SK-N-MC (cell line): ENCODE results near the gene PPP1R9A.

Source experiments
- EZH2 ChIP-seq: fragments of 200-600 bp; sonication (generic); IDR thresholded peaks from one replicate; pipeline ENCODE4 v1.6.1; 2017; ENCODE audit warnings: antibody characterized with exemption
- FOXP2 ChIP-seq: optimal IDR thresholded peaks from 2 replicates; pipeline ENCODE3; 2011; ENCODE audit warnings: mild to moderate bottlenecking, moderate library complexity; ENCODE audit not compliant: insufficient read depth; ENCODE audit errors: extremely low read length, control extremely low read depth
- POLR2AphosphoS5 ChIP-seq: IDR thresholded peaks from 2 replicates; pipeline ENCODE4 v1.6.1; 2012; ENCODE audit warnings: mild to moderate bottlenecking, low read depth, low read length, borderline replicate concordance

GRCh38 chr7:95320651-95321050 is 413.3 kb downstream of the PPP1R9A start:
- TF ChIP-seq POLR2AphosphoS5 (no peak), EZH2 (no peak), FOXP2 (no peak)
